ENCODE measurements around the gene TRPV5.

Gene TRPV5

GRCh38 chr7:142896741-142897379 lies 36.7 kb downstream of the TRPV5 start:
- no peaks in the 10 kb centered on the region for H3K36me3 ChIP-seq (ENCODE audit: control insufficient read depth in 4 of 4, insufficient read depth in 4 of 4, low read length in 3 of 4)
- no peak for DNase-seq
- no peaks in the 10 kb centered on the region for H3K9me3 ChIP-seq (ENCODE audit: control extremely low read depth in 1 of 5, control insufficient read depth in 4 of 5, insufficient read depth in 2 of 5, low read depth in 1 of 5, low read length in 4 of 5)
- CTCF ChIA-PET: interaction anchor here (2.2 kb wide), 1 partner anchor 15 kb away, joined by 11 read pairs; no protein-coding TSS in a partner anchor
- no peak overlapping the region for H3K4me3 ChIP-seq (ENCODE audit: control insufficient read depth in 1 of 7, extremely low read depth in 1 of 7, insufficient read depth in 4 of 7, low read depth in 2 of 7, low read length in 6 of 7)
- no CpG with 5 or more reads among the region's 3 CpGs for WGBS (ENCODE audit: insufficient coverage)
- peaks cover 0 to 8% (median 0%) of the 10 kb centered on the region in 5 experiments for H3K27me3 ChIP-seq (replicated peaks in 2 of 5; ENCODE audit: control insufficient read depth in 4 of 5, insufficient read depth in 5 of 5, low read length in 4 of 5)
- no peak overlapping the region for H3K27ac ChIP-seq (ENCODE audit: insufficient read depth in 1 of 2, low read depth in 1 of 2, low read length in 2 of 2, poor library complexity in 1 of 2, severe bottlenecking in 2 of 2)
- POLR2A ChIA-PET: no interaction called here
- H3K4me1 ChIP-seq (ENCODE audit: control extremely low read depth in 1 of 4, control insufficient read depth in 4 of 4, insufficient read depth in 4 of 4, low read length in 3 of 4): no peaks in the 10 kb centered on the region

- Histone ChIP-seq H3K27ac (ENCODE audit: insufficient read depth in 1 of 2, low read depth in 1 of 2, low read length in 2 of 2, poor library complexity in 1 of 2, severe bottlenecking in 2 of 2) (no peak overlapping the region), H3K27me3 (replicated peaks in 2 of 5; ENCODE audit: control insufficient read depth in 4 of 5, insufficient read depth in 5 of 5, low read length in 4 of 5) (peaks cover 0 to 8% (median 0%) of the 10 kb centered on the region in 5 experiments), H3K36me3 (ENCODE audit: control insufficient read depth in 4 of 4, insufficient read depth in 4 of 4, low read length in 3 of 4) (no peaks in the 10 kb centered on the region), H3K9me3 (ENCODE audit: control extremely low read depth in 1 of 5, control insufficient read depth in 4 of 5, insufficient read depth in 2 of 5, low read depth in 1 of 5, low read length in 4 of 5) (no peaks in the 10 kb centered on the region), H3K4me1 (ENCODE audit: control extremely low read depth in 1 of 4, control insufficient read depth in 4 of 4, insufficient read depth in 4 of 4, low read length in 3 of 4) (no peaks in the 10 kb centered on the region), H3K4me3 (ENCODE audit: control insufficient read depth in 1 of 7, extremely low read depth in 1 of 7, insufficient read depth in 4 of 7, low read depth in 2 of 7, low read length in 6 of 7) (no peak overlapping the region)
- ChIA-PET CTCF (no interaction called here), POLR2A (no interaction called here)
- DNase-seq: no peak
- WGBS (ENCODE audit: insufficient coverage): no CpG with 5 or more reads among the region's 3 CpGs
Measured at GRCh38 chr7:142896151-142896550, 37.4 kb downstream of the TRPV5 start.

- 91% methylated on average over 4 of the region's 6 CpGs for WGBS (ENCODE audit: insufficient coverage)
- H3K4me1 ChIP-seq (ENCODE audit: control extremely low read depth in 1 of 4, control insufficient read depth in 4 of 4, insufficient read depth in 4 of 4, low read length in 3 of 4): no peaks in the 10 kb centered on the region
- no peaks in the 10 kb centered on the region for H3K36me3 ChIP-seq (ENCODE audit: control insufficient read depth in 4 of 4, insufficient read depth in 4 of 4, low read length in 3 of 4)
- H3K27me3 ChIP-seq (replicated peaks in 2 of 5; ENCODE audit: control insufficient read depth in 4 of 5, insufficient read depth in 5 of 5, low read length in 4 of 5): peaks cover 0 to 8% (median 0%) of the 10 kb centered on the region in 5 experiments
- DNase-seq: no peak
- H3K27ac ChIP-seq (ENCODE audit: insufficient read depth in 1 of 2, low read depth in 1 of 2, low read length in 2 of 2, poor library complexity in 1 of 2, severe bottlenecking in 2 of 2): no peak overlapping the region
- H3K4me3 ChIP-seq (ENCODE audit: control insufficient read depth in 1 of 7, extremely low read depth in 1 of 7, insufficient read depth in 4 of 7, low read depth in 2 of 7, low read length in 6 of 7): no peak overlapping the region
- POLR2A ChIA-PET: no interaction called here
- CTCF ChIA-PET: interaction anchor here (0.9 to 2.4 kb wide), 5 partner anchors 8 to 33 kb away, joined by 3 to 6 read pairs (median 4); no protein-coding TSS in a partner anchor
- H3K9me3 ChIP-seq (ENCODE audit: control extremely low read depth in 1 of 5, control insufficient read depth in 4 of 5, insufficient read depth in 2 of 5, low read depth in 1 of 5, low read length in 4 of 5): no peaks in the 10 kb centered on the region
Measured at GRCh38 chr7:142894985-142895593, 38.5 kb downstream of the TRPV5 start.

GRCh38 chr7:142894112-142894984 lies 39.2 kb downstream of the TRPV5 start:
- H3K27me3 ChIP-seq (replicated peaks in 2 of 5; ENCODE audit: control insufficient read depth in 4 of 5, insufficient read depth in 5 of 5, low read length in 4 of 5): peaks cover 0 to 8% (median 0%) of the 10 kb centered on the region in 5 experiments
- H3K9me3 ChIP-seq (ENCODE audit: control extremely low read depth in 1 of 5, control insufficient read depth in 4 of 5, insufficient read depth in 2 of 5, low read depth in 1 of 5, low read length in 4 of 5): no peaks in the 10 kb centered on the region
- no peak for DNase-seq
- 97% methylated on average over 4 of the region's 12 CpGs for WGBS (ENCODE audit: insufficient coverage)
- ChIA-PET CTCF (interaction anchor here (0.6 to 2.4 kb wide), 8 partner anchors 8 to 330 kb away, joined by 3 to 6 read pairs (median 4); no protein-coding TSS in a partner anchor), POLR2A (no interaction called here)
- H3K4me1 ChIP-seq (ENCODE audit: control extremely low read depth in 1 of 4, control insufficient read depth in 4 of 4, insufficient read depth in 4 of 4, low read length in 3 of 4): no peaks in the 10 kb centered on the region
- no peak overlapping the region for H3K4me3 ChIP-seq (ENCODE audit: control insufficient read depth in 1 of 7, extremely low read depth in 1 of 7, insufficient read depth in 4 of 7, low read depth in 2 of 7, low read length in 6 of 7)
- H3K27ac ChIP-seq (ENCODE audit: insufficient read depth in 1 of 2, low read depth in 1 of 2, low read length in 2 of 2, poor library complexity in 1 of 2, severe bottlenecking in 2 of 2): no peak overlapping the region
- H3K36me3 ChIP-seq (ENCODE audit: control insufficient read depth in 4 of 4, insufficient read depth in 4 of 4, low read length in 3 of 4): no peaks in the 10 kb centered on the region

GRCh38 chr7:142892951-142893350 lies 40.6 kb downstream of the TRPV5 start:
- no peak overlapping the region for H3K27ac ChIP-seq (ENCODE audit: insufficient read depth in 1 of 2, low read depth in 1 of 2, low read length in 2 of 2, poor library complexity in 1 of 2, severe bottlenecking in 2 of 2)
- CTCF ChIA-PET: interaction anchor here (1.0 to 1.7 kb wide), 4 partner anchors 11 to 15 kb away, joined by 3 to 5 read pairs (median 4); no protein-coding TSS in a partner anchor
- peaks cover 0 to 8% (median 0%) of the 10 kb centered on the region in 5 experiments for H3K27me3 ChIP-seq (replicated peaks in 2 of 5; ENCODE audit: control insufficient read depth in 4 of 5, insufficient read depth in 5 of 5, low read length in 4 of 5)
- no peaks in the 10 kb centered on the region for H3K4me1 ChIP-seq (ENCODE audit: control extremely low read depth in 1 of 4, control insufficient read depth in 4 of 4, insufficient read depth in 4 of 4, low read length in 3 of 4)
- POLR2A ChIA-PET: no interaction called here
- H3K9me3 ChIP-seq (ENCODE audit: control extremely low read depth in 1 of 5, control insufficient read depth in 4 of 5, insufficient read depth in 2 of 5, low read depth in 1 of 5, low read length in 4 of 5): no peaks in the 10 kb centered on the region
- H3K4me3 ChIP-seq (ENCODE audit: control insufficient read depth in 1 of 7, extremely low read depth in 1 of 7, insufficient read depth in 4 of 7, low read depth in 2 of 7, low read length in 6 of 7): no peak overlapping the region
- 100% methylated on average over 2 of the region's 5 CpGs for WGBS (ENCODE audit: insufficient coverage)
- H3K36me3 ChIP-seq (ENCODE audit: control insufficient read depth in 4 of 4, insufficient read depth in 4 of 4, low read length in 3 of 4): no peaks in the 10 kb centered on the region
- DNase-seq: no peak

- H3K4me1 ChIP-seq (ENCODE audit: control extremely low read depth in 1 of 4, control insufficient read depth in 4 of 4, insufficient read depth in 4 of 4, low read length in 3 of 4): no peaks in the 10 kb centered on the region
- H3K27ac ChIP-seq (ENCODE audit: insufficient read depth in 1 of 2, low read depth in 1 of 2, low read length in 2 of 2, poor library complexity in 1 of 2, severe bottlenecking in 2 of 2): no peak overlapping the region
- H3K36me3 ChIP-seq (ENCODE audit: control insufficient read depth in 4 of 4, insufficient read depth in 4 of 4, low read length in 3 of 4): no peaks in the 10 kb centered on the region
- peaks cover 0 to 8% (median 0%) of the 10 kb centered on the region in 5 experiments for H3K27me3 ChIP-seq (replicated peaks in 2 of 5; ENCODE audit: control insufficient read depth in 4 of 5, insufficient read depth in 5 of 5, low read length in 4 of 5)
- ChIA-PET CTCF (interaction anchor here (1.7 kb wide), 1 partner anchor 12 kb away, joined by 5 read pairs; no protein-coding TSS in a partner anchor), POLR2A (no interaction called here)
- WGBS (ENCODE audit: insufficient coverage): 96% methylated on average over 10 of the region's 10 CpGs
- no peaks in the 10 kb centered on the region for H3K9me3 ChIP-seq (ENCODE audit: control extremely low read depth in 1 of 5, control insufficient read depth in 4 of 5, insufficient read depth in 2 of 5, low read depth in 1 of 5, low read length in 4 of 5)
- H3K4me3 ChIP-seq (ENCODE audit: control insufficient read depth in 1 of 7, extremely low read depth in 1 of 7, insufficient read depth in 4 of 7, low read depth in 2 of 7, low read length in 6 of 7): no peak overlapping the region
- DNase-seq: no peak
Measured at GRCh38 chr7:142891490-142892082, 42.0 kb downstream of the TRPV5 start.
